C4-2B (cell line): Measurements from ENCODE around the gene COL4A2.
"Not testable (repeated sequence)": the region's sequence is repeated elsewhere in the genome, so short reads cannot be mapped to it uniquely, and the experiment has no call there.

Experiments used
- H3K27ac ChIP-seq: fragments of 450-650 bp; 2 replicates; pipeline ENCODE4 v1.5.1; 2017
- CTCF ChIP-seq: fragments of 450-650 bp; conservative IDR thresholded peaks from 2 replicates; pipeline ENCODE4 v1.5.1; 2017; ENCODE audit warnings: mild to moderate bottlenecking
- ZFX ChIP-seq: fragments of 450-650 bp; IDR thresholded peaks from 2 replicates; pipeline ENCODE4 v1.6.1; 2017

Gene COL4A2

GRCh38 chr13:110307767-110308655 is 927 bp downstream of the COL4A2 start:
- H3K27ac ChIP-seq, result no peak overlapping the region
- no peak for TF ChIP-seq CTCF
- TF ChIP-seq ZFX, result no peak

GRCh38 chr13:110308656-110309359 is 1.7 kb downstream of the COL4A2 start:
- H3K27ac ChIP-seq, result no peak overlapping the region
- TF ChIP-seq ZFX, result no peak
- no peak for TF ChIP-seq CTCF

- no peak overlapping the region for H3K27ac ChIP-seq
- TF ChIP-seq CTCF (no peak), ZFX (no peak)
Observed at GRCh38 chr13:110309661-110310524, 2.8 kb downstream of the COL4A2 start.

GRCh38 chr13:110310541-110311442 is 3.7 kb downstream of the COL4A2 start:
- no peak for TF ChIP-seq ZFX
- H3K27ac ChIP-seq, result no peak overlapping the region

GRCh38 chr13:110311443-110312338 is 4.6 kb downstream of the COL4A2 start:
- TF ChIP-seq CTCF, result no peak
- no peak for TF ChIP-seq ZFX
- no peak overlapping the region for H3K27ac ChIP-seq

- TF ChIP-seq ZFX (no peak), CTCF (no peak)
- H3K27ac ChIP-seq, result no peak overlapping the region
Observed at GRCh38 chr13:110312339-110313031, 5.4 kb downstream of the COL4A2 start.

GRCh38 chr13:110313261-110313660 is 6.2 kb downstream of the COL4A2 start:
- H3K27ac ChIP-seq, result not testable (repeated sequence)

- not testable (repeated sequence) for H3K27ac ChIP-seq
Observed at GRCh38 chr13:110313733-110314132, 6.6 kb downstream of the COL4A2 start.
